Measurements from ENCODE around the gene ASB18. TPM values are rescaled to one million over a fixed set of nuclear protein-coding genes. Genes with fewer than 3 reads are reported as not detected.

ASB18 gene
- total and polyA plus RNA-seq, 2 of the 4 experiments (the other 2 are of a cell fraction): not detected

DNA sequence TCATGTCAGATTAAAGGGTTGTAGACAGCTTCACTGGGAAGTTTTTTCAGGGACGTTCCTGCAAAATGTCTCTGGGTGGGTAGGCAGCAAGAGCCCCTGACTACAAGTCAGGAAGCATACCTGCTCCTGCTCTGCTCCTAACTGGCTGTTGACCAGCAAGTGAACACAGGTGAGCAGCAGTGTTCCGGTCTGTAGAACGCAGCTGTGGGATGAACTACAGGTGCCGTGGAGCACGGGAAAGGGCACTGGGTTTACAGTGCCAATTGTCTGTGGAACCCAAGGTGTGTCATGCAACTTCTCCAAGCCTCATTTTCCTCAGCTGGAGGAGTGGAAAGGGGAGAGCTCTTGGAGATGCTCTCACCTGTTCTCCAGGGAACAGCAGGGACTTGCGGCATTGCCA is 6.6 kb downstream of the ASB18 start:
- WGBS, 2 experiments (ENCODE audit: extremely low coverage in 2 of 2, insufficient read length in 1 of 2): 83% methylated on average over 1 of the region's 6 CpGs; no CpG with 5 or more reads in 1 of the 2 experiments
- Histone ChIP-seq H3K36me3 (ENCODE audit: control insufficient read depth, insufficient read depth, low read length) (no peaks in the 10 kb centered on the region), H4K91ac (ENCODE audit: insufficient read depth, low read depth, low read length) (no peak overlapping the region), H3K14ac (replicated peaks; ENCODE audit: low read depth, low read length) (no peak overlapping the region), H3K9ac (ENCODE audit: low read depth, low read length) (no peak overlapping the region), H4K20me1 (ENCODE audit: insufficient read depth, low read length) (no peaks in the 10 kb centered on the region), H3K18ac (ENCODE audit: low read depth, low read length) (no peak overlapping the region), H2BK15ac (ENCODE audit: low read depth, low read length) (no peak overlapping the region), H3K4ac (ENCODE audit: low read depth, low read length) (no peak overlapping the region), H2AFZ (replicated peaks; ENCODE audit: low read length, poor library complexity) (no peak overlapping the region), H3K4me3 (ENCODE audit: insufficient read depth, low read depth, low read length) (no peak overlapping the region), H2BK5ac (ENCODE audit: low read depth, low read length, poor library complexity, severe bottlenecking) (no peak overlapping the region), H2AK5ac (ENCODE audit: low read depth, low read length) (no peak overlapping the region), H3K27ac (ENCODE audit: insufficient read depth, low read length) (no peak overlapping the region), H2BK20ac (ENCODE audit: low read depth, low read length) (no peak overlapping the region), H3K27me3 (ENCODE audit: control insufficient read depth, insufficient read depth, low read length) (peaks cover 3% of the 10 kb centered on the region), H3K79me1 (ENCODE audit: low read depth in 1 of 2, low read length in 2 of 2) (no peaks in the 10 kb centered on the region), H3K9me3 (ENCODE audit: control insufficient read depth, insufficient read depth, low read length) (no peaks in the 10 kb centered on the region; the same call in 1 of the 2 replicates), H3K56ac (ENCODE audit: extremely low read depth, insufficient read depth, low read length) (no peak overlapping the region), H4K5ac (ENCODE audit: low read depth, low read length) (no peak overlapping the region), H2AK9ac (replicated peaks; ENCODE audit: low read depth, low read length, poor library complexity) (no peak overlapping the region), H4K8ac (ENCODE audit: low read depth in 2 of 2, low read length in 2 of 2) (no peak overlapping the region), H3K23ac (ENCODE audit: low read depth, low read length) (no peak overlapping the region), H3K4me1 (ENCODE audit: control insufficient read depth, insufficient read depth, low read length) (no peaks in the 10 kb centered on the region), H3K9me1 (ENCODE audit: insufficient read depth, low read length) (no peaks in the 10 kb centered on the region), H3K4me2 (ENCODE audit: low read depth, low read length) (no peak overlapping the region), H2BK120ac (ENCODE audit: low read depth, low read length) (no peak overlapping the region)
- ChIA-PET POLR2A (ENCODE audit: unreplicated experiment) (no interaction called here), CTCF (no interaction called here)
- no TSS peak for BruUV-seq (replicated peaks)
- dilution Hi-C loops (cut with HindIII; ENCODE audit: low sequenced_read_pairs, unreplicated experiment) (no loop called here), in situ Hi-C loops (cut with MboI; ENCODE audit: low sequenced_read_pairs) (no loop called here), intact Hi-C loops (cut with micrococcal nuclease) (no loop called here)
- TF ChIP-seq SMC3 (IDR thresholded peaks at IDR 0.05; ENCODE audit: low read depth, low read length): no peak
- TF ChIP-seq POLR2A (IDR thresholded peaks at IDR 0.05; ENCODE audit: low read depth, low read length): no peak
- TF ChIP-seq, protein P1, sequence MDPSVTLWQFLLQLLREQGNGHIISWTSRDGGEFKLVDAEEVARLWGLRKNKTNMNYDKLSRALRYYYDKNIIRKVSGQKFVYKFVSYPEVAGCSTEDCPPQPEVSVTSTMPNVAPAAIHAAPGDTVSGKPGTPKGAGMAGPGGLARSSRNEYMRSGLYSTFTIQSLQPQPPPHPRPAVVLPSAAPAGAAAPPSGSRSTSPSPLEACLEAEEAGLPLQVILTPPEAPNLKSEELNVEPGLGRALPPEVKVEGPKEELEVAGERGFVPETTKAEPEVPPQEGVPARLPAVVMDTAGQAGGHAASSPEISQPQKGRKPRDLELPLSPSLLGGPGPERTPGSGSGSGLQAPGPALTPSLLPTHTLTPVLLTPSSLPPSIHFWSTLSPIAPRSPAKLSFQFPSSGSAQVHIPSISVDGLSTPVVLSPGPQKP (IDR thresholded peaks at IDR 0.05; ENCODE audit: borderline replicate concordance, low read depth, low read length): no peak
- no peak for TF ChIP-seq MAFK (IDR thresholded peaks at IDR 0.05; ENCODE audit: low read depth, low read length)
- TF ChIP-seq, protein P2, sequence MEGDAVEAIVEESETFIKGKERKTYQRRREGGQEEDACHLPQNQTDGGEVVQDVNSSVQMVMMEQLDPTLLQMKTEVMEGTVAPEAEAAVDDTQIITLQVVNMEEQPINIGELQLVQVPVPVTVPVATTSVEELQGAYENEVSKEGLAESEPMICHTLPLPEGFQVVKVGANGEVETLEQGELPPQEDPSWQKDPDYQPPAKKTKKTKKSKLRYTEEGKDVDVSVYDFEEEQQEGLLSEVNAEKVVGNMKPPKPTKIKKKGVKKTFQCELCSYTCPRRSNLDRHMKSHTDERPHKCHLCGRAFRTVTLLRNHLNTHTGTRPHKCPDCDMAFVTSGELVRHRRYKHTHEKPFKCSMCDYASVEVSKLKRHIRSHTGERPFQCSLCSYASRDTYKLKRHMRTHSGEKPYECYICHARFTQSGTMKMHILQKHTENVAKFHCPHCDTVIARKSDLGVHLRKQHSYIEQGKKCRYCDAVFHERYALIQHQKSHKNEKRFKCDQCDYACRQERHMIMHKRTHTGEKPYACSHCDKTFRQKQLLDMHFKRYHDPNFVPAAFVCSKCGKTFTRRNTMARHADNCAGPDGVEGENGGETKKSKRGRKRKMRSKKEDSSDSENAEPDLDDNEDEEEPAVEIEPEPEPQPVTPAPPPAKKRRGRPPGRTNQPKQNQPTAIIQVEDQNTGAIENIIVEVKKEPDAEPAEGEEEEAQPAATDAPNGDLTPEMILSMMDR (conservative IDR thresholded peaks at IDR 0.05; ENCODE audit: low read depth, low read length): no peak
- ATAC-seq (ENCODE audit: low read depth): no peak
- DNase-seq: no peak
